Adipose tissue (tissue), 3 donors: ENCODE results near the gene ANO10. TPM values are rescaled to one million over a fixed set of nuclear protein-coding genes. Genes with fewer than 3 reads are reported as not detected.
"Not testable (repeated sequence)": the region's sequence is repeated elsewhere in the genome, so short reads cannot be mapped to it uniquely, and the experiment has no call there.

Source experiments
- H3K27ac ChIP-seq: one replicate; pipeline ENCODE4 v1.5.1; 2013; ENCODE audit warnings: low read depth, low read length
- whole genome bisulfite sequencing, 3 donors: extraction: QIAGEN DNeasy Blood & Tissue Kit; methylation state at CpG; one replicate each; pipeline ENCODE4 v1.1.7; 2013; 5-methylcytosine and 5-hydroxymethylcytosine counted together
- polyA plus RNA-seq, 3 donors: library from polyadenylated mRNA; stranded (reverse); fragments of 200-250 nt; gene quantifications; one replicate each; pipeline ENCODE4 v1.2.3, GENCODE V29; 2013
- donor health status: healthy with polysubstance abuse.
- donor health status: Bipolar disorder and iron deficiency.
- donor health status: healthy.

ANO10 gene
- polyA plus RNA-seq, 3 donors: 10.3 to 24.2 (median 12.1) TPM

DNA sequence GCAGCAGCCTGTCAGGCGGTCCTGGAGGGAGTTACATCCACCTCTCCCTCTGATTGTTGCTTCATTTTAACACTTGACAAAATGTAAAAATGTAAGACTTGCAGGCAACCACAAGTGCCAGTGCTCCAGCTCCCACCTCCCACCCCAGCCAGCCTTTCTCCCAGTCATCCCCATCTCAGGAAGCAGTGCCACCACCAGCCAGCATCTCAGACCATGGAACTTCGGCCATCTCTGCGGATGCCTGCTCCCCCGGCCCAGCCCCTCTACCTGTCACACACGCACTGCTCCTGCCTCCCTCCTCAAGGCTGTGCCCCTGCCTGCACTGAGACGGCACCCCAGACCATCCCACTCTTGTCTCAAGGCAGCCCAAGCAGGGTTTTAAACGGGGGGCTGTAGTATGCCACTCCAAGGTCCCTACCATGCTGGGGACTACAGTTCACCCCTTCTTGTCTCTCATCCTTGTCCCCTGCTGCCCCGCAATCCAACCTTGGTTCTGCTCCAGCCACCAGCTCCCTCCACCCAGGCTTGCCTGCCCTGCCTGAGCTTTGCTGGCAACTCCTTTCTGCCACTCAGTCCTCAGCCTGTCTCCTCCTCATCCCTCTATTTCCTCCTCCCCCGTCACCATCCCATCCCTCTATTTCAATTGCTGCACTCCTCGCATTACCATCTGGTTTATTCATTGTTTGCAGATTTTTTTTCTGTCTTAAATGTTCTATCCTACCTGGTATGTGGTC is 249.6 kb downstream of the ANO10 start:
- WGBS, 3 donors: 93 to 97% (median 96%) methylated on average over 10 of the region's 10 CpGs
- H3K27ac ChIP-seq: no peak overlapping the region

DNA sequence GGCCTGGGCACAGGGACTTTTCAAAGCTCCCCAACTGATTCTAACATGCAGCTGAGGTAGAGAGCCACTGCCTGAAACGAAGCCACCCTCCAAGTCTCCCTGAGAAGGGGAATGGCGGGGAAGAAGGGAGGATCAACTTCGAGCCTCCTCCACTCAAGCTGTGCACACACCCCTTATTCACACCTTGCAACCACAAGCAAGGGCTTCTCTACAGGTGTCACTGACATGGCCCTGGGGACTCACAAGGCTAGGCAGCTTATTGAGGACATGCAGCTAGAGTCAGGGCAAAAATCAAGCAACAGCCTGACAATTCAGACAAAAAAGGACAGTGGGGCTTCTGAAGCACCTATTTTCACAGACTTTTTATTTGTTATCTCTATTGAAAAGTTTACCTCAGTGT is 250.3 kb downstream of the ANO10 start:
- no peak overlapping the region for H3K27ac ChIP-seq
- 85 to 91% (median 88%) methylated on average over 3 of the region's 3 CpGs for WGBS, 3 donors

DNA sequence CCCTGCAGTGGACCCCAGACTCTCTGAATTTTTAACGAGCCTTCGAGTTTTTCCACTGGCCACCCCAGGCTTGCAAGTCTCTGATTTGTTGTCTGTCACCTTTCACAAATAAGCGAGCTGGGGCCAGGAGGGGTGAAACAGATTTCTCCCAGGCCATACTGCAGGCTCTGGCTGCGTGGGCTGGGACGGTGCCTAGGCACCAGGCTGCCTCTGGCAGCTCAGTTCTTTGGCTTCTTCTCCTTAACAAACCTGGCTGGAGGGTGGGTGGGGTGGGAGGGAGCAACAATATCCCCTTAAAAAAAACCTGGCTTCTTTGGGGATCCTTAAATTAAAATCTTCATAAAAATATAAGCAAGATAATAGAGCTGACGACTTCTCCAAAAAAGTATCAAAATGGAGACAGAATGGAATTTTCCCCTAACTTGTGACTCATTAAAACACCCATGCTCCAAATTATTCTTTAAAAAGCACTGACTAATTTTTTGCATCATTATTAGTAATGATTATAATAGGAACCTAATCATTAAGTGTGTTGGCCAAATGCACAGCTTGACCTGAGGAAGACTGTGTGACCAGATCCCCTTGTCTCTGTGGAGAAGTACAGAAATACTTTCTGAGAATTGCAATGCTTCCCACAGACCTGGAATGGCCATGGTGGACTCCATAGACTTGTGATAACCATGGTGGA is 251.4 kb downstream of the ANO10 start:
- 56 to 76% (median 66%) methylated on average over 6 of the region's 6 CpGs for WGBS, 3 donors
- H3K27ac ChIP-seq: no peak overlapping the region

DNA sequence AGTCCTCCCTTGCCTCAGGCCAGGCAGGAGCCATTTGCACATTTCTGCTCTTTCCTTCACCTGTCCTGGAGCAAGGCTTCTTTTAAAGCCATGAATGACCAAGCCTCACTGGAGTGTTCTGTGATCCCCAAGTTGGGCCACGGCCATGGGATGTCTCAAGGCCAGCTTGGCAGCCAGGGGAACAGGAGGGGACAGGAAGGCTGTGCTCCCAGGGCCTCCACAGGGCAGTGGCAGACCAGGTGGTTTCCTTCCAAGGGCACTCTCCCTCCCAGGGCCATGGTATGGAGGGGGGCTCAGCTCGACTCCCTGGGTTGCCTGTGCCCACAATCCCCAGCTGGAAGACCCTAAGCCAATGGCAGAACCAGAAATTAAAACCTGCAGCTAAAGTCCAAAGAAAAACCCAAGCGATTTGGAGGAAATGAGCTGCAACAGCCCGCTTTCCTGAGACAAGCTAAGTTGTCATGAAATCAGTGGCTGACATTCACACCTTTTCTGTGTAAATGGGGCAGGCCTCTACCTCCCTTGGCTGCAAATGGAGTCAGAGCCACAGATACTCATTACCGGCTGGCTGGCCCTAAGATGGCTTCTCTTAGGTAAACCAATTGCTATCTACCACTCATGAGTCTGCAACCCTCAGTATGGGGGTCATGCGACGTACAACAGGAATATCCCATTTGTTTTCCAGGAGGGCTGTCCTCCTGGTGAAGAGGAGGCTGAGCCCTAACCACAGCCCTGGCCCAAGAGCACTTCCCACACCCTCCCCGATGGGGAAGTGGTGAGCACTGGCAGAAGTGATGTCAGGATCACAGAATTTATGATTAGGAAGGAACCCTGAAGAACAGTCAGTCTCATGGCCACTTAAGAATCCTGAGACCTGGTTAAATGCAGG is 252.2 kb downstream of the ANO10 start:
- 69 to 88% (median 75%) methylated on average over 8 of the region's 8 CpGs for WGBS, 3 donors
- H3K27ac ChIP-seq: no peak overlapping the region

DNA sequence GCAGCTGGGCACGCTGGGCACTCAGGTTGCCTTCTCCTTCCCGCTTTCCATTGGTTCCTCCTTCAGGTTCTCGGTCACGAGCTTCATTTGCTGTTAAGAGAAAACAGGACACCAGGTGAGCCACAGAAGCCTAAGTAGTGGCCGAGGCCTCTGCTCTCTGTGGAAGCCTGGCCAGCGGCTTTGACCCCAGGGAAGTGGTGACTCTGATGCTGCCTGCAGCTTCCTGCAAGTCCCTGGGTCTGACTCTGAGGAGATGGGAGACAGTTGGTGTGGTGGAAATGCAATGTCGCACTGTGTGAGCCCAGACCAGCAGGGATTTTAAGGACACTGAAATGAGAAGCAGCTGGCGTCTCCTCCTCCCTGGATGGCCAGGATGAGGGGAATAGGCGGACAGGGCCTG is 254.9 kb downstream of the ANO10 start:
- H3K27ac ChIP-seq: no peak overlapping the region
- 77 to 92% (median 88%) methylated on average over 8 to 9 of the region's 9 CpGs for WGBS, 3 donors

DNA sequence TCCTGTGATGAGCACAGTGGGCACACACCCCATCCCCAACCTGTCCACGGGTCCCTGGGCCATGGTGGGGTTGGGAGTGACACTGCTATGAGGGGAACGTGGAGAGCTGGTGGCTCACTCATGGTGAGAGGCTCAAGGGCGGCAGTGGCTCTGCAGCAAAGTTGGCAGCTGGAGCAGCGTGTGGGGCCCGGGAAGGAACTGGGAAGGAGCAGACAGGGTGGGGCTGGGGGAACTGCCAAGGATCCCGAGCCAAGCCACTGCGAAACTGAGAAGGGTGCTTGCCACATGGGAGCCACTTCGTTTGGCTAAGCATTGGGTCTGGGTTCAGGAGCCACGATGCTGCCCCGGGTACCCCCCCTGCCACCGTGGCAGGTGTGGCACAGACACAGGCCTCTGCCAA is 255.3 kb downstream of the ANO10 start:
- 54 to 74% (median 71%) methylated on average over 11 of the region's 11 CpGs for WGBS, 3 donors
- H3K27ac ChIP-seq: no peak overlapping the region

DNA sequence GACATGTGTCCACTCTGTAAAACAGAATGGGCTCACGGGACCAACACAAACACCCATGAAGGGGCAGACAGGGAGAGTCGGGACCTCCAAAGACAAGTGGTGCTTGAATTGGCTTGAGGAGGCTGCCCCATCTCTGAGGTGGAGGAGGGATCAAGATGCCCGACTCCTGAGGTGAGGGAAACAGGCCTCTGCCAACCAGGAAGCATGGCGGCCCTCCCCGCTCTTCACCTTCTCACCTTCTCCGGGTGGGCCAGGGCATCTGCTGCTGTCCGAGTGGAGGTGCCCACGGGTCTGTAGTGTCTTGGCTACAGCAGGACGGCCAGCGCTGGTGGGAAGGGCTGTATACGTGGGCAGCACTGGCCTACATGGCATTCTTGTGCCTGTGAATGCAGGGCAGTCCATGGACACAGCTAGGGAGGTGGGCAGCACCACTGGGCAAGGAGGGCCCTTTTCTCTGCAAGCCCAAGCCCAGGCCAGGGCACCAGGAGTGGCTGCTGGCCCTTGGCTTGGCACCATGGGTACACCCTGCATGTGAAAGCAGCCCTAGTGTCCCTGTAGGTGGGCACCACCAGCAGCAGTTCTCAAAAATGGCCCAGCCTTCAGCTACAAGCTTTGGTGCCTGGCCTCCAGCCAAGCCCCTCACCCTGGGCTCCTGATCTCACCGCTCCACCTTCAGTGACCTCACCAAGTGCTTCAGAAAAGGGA is 256.1 kb downstream of the ANO10 start:
- no peak overlapping the region for H3K27ac ChIP-seq
- 96 to 97% (median 96%) methylated on average over 12 of the region's 12 CpGs for WGBS, 3 donors

DNA sequence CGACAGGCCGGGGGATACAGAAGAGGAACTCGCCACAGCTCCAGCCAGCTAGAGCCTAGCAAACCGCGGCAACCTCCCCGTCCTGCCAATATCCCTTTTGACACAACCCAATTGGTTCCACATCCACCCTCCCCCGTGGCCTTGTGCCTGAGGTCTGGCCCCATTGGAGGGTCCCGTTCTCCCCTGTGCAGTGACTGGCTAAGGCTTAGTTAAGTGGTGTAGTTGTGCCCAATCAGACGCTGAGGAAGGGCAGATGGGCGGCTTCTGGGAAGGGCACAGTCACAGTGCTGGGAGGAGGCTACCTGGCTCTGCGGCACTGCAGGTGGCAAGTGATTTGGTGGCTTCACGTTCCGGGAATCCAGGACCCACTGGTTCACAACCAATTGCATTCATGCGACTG is 256.9 kb downstream of the ANO10 start:
- 96% methylated on average over 14 of the region's 14 CpGs for WGBS, 3 donors
- no peak overlapping the region for H3K27ac ChIP-seq

DNA sequence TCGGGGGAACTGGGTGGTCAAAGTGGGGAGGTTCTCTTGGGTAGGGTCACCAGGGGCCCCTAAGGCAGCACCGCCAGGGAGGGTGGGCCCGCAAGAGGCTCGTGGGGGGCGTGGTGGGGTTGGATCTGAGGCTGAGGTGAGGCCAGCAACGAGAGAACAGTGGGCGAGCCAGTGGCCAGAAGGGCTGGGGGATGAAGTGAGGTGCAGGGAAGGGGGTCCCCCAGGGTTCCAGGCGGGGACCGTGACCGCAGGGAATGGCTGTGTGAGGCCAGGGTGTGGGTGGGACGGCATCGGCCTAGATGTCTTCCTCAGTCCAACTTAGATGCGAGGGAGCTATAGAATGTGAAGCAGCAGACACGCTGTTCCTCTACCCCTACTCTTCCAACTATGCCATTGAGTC is 257.3 kb downstream of the ANO10 start:
- no peak overlapping the region for H3K27ac ChIP-seq
- WGBS, 3 donors: 98 to 99% (median 99%) methylated on average over 14 of the region's 14 CpGs

DNA sequence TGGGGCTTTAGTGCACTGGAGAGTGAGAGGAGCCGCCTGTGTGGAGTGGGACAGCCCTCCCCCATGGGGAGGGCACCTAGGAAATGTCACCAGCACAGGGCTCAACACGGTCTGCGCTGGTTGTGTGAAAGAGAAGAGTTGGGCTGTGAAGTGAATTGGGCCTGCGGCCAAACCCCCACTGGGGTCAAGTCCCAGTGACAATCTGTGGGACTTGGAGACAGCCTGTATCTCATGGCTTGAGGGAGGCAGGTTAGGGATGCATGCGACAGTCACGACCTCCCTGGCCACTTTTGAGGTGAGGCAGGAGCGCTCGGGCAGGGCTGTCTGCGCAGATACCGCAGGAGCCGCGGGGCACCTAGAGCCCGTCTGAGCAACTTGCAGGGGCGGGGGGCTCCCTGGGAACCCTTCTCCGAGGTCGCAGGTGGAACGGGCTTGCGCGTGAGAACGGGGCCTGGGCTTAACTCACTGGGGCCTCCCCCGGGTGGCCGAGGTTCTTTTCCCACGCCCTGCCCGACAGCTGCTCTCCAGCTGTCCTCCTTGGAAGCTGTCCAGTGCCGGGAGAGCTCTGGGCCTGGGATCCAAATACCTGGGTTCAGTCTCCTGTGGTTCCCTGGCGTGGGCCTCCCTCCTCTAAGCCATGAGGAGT is 258.1 kb downstream of the ANO10 start:
- WGBS, 3 donors: 77 to 81% (median 80%) methylated on average over 25 to 26 of the region's 26 CpGs

DNA sequence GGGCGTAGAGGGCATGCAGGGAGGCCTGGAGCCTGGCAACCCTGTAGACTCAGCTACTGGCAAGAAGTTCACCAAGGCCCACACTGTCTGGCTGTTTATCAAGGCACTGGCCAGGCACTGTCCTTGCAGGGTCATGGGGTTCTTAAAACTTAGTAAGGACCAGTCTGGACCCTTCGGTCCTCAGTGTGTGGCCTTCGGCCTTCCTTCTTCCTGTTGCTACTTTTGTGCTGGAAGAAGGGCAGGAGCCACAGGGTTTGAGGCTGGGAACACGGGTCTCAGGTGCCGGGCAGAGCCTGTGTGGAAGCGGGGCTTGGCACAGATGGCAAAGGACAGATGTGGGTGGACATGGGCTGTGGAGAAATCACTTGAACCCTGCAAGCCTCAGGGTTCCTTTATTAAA is 258.9 kb downstream of the ANO10 start:
- H3K27ac ChIP-seq: no peak overlapping the region
- 94 to 97% (median 95%) methylated on average over 6 of the region's 6 CpGs for WGBS, 3 donors

More for the DNA sequence above, 258.1 kb downstream of the ANO10 start:
- H3K27ac ChIP-seq: no peak overlapping the region

DNA sequence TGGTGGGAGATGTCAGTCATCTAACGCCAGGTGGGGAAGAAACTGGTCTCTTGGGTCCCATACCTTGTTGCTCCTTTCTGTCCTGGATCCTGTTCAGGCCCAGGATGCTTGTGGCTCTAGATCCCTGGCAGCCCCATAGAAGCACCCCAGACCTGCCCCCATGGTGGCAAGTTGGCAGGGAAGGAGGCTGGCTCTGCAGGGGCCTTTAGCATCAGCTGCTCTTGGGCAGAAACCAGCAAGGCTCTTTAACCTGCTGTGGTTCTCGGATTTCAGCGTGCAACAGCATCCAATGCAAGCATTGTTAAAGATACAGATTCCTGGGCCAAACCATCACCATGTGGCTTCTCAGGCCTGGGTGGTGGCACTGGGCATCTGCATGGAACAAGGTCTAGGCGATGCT is 259.6 kb downstream of the ANO10 start:
- 92 to 97% (median 95%) methylated on average over 4 of the region's 4 CpGs for WGBS, 3 donors
- H3K27ac ChIP-seq: no peak overlapping the region

DNA sequence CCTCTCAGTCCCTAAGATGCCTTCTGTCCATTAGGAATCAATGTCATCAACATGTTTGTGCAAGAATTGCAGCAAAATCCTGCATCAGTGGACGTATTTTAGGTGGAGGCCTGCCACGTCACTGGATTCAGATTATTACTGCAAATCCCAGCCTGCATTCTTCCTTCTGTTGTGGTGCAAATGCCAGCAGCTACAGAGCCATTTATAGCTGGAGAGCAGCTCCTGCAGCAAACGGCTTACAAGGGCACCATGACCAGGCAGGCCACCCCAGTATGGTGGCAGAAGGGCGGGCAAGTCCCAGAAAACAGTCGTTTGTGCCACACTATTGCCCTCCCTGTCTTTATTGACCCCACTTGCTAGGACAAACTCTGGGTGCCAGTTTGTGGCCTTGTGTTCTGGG is 260.7 kb downstream of the ANO10 start:
- no peak overlapping the region for H3K27ac ChIP-seq
- WGBS, 3 donors: 82 to 88% (median 86%) methylated on average over 5 of the region's 5 CpGs

DNA sequence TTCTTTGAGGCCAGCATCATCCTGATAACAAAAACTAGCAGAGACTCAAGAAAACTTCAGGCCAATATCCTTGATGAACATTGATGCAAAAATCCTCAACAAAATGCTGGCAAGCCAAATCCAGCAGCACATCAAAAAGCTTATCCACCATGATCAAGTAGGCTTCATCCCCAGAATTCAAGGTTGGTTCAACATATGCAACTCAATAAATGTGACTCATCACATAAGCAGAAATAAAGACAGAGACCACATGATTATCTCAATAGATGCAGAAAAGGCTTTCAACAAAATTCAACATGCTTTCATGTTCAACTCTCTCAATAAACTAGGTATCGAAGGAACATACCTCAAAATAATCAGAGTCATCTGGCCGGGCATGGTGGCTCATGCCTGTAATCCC is 265.8 kb downstream of the ANO10 start:
- H3K27ac ChIP-seq: not testable (repeated sequence)
- 96 to 98% (median 97%) methylated on average over 2 of the region's 2 CpGs for WGBS, 3 donors

DNA sequence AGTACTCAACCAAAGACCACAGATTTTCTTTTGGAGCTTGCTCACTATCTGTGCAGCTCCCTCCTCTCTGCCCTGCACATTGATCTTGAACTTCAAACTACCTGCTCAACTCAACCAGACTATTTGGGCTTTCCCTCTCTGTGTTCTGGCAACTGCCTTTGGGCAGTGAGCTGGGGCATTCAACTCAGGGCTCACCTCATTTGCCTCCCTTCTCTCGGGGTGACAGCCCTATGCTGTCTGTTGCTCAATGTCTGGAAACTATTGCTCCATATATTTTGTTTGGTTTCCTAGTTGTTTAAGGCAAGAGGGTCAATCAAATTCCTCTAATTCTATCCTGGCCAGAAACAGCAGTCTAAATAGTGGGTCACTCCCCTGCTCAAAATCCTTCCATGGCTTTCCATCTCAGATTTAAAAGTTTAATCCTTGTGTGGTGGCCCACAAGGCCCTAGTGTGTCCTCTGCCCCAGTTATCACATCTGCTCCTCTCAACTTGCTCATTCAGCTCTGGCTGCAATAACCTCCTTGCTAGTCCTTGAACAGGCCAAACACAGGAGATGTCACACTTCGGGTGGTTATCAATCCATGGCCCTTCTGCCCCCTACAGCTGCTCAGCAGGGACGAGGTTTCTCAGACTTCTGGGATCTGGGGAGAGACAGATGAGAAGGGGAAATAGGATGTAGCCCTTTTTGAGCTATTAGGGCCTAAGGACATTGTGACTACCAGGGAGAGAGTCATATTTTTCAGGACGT is 267.7 kb downstream of the ANO10 start:
- H3K27ac ChIP-seq: no peak overlapping the region

DNA sequence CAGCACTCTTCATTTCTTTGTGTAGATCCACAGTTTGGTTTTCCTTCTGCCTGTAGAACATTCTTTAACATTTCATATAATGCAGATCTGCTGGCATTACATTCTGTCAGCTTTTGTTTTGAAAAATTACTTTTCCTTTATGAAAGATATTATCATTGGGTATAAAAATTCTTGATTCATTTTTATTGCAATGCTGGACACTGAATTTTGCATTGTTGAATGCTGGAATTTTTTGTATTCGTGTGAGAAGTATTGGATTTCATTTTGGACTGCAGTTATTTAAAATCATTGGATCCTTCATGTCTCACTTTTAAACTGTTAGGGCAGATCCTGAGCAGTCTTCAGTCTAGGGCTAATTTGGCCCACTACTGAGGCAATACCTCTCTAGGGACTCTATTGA is 268.4 kb downstream of the ANO10 start:
- no peak overlapping the region for H3K27ac ChIP-seq
- 80 to 97% (median 95%) methylated on average over 1 of the region's 1 CpG for WGBS, 3 donors

More for the DNA sequence above, 267.7 kb downstream of the ANO10 start:
- 77 to 84% (median 78%) methylated on average over 4 of the region's 4 CpGs for WGBS, 3 donors

DNA sequence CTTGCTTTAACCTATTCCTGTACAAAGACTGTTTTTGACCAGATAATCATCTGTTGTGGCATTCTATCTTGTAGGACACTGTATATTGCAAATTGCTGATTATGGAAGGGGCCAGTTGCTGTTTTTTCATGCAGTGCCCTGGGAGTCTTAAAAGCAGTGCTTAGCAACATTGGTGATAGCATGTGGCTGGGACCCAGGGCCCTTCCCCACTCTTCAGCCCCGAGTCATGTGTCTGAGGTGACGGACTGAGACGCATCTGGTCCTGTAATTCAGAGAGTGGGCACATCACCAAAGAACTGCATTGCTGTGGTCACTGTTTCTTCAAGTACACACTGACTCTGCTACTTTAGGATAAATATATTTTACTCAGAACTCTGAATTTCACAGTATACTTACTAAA is 272.1 kb downstream of the ANO10 start:
- WGBS, 3 donors: 83 to 99% (median 99%) methylated on average over 3 of the region's 3 CpGs

More for the DNA sequence above, 272.1 kb downstream of the ANO10 start:
- no peak overlapping the region for H3K27ac ChIP-seq
